Measurements from ENCODE around the gene SDK2.

DNA sequence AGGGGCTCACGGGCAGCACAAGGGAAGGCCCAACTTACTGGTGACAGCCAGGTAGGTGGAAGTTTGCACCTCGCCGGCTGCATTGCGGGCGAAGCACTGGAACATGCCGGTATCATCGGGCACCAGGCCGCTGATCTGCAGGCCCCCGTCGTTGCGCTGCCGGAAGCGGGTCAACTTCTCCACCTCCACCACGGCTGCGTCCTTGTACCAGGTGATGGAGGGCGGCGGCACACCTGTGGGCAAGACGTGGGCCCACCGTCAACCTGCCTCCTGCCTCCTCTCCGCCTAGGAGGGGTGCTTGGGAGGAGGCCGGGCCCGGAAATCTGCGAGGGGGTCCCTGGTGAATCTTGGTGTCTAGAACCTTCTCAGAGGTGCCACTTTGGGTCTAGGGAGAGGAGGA lies 208.8 kb downstream of the SDK2 start:
- TF ChIP-seq GABPA (IDR thresholded peaks at IDR 0.05; ENCODE audit: low read depth) (no peak), POLR2AphosphoS5 (IDR thresholded peaks at IDR 0.05; ENCODE audit: low read depth, low read length) (no peak), EZH2phosphoT487 (IDR thresholded peaks at IDR 0.05; ENCODE audit: borderline replicate concordance, low read depth) (no peak), FOSL2 (IDR thresholded peaks at IDR 0.05; ENCODE audit: borderline replicate concordance, low read depth) (no peak)
- TF ChIP-seq, protein P1, sequence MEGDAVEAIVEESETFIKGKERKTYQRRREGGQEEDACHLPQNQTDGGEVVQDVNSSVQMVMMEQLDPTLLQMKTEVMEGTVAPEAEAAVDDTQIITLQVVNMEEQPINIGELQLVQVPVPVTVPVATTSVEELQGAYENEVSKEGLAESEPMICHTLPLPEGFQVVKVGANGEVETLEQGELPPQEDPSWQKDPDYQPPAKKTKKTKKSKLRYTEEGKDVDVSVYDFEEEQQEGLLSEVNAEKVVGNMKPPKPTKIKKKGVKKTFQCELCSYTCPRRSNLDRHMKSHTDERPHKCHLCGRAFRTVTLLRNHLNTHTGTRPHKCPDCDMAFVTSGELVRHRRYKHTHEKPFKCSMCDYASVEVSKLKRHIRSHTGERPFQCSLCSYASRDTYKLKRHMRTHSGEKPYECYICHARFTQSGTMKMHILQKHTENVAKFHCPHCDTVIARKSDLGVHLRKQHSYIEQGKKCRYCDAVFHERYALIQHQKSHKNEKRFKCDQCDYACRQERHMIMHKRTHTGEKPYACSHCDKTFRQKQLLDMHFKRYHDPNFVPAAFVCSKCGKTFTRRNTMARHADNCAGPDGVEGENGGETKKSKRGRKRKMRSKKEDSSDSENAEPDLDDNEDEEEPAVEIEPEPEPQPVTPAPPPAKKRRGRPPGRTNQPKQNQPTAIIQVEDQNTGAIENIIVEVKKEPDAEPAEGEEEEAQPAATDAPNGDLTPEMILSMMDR (IDR thresholded peaks at IDR 0.05), result no peak
